ENCODE data around the gene MOK. TPM values are rescaled to one million over a fixed set of nuclear protein-coding genes. Genes with fewer than 3 reads are reported as not detected.

Gene MOK
- total RNA-seq, 3 donors from 2014 or later (not counting 1 experiment from before 2014, with no cell fraction given) = 3.9 to 6.5 (median 4.7) TPM

- H3K27me3 ChIP-seq (ENCODE audit: control insufficient read depth, insufficient read depth, low read length) = no peaks in the 10 kb centered on the region
- Mint-ChIP-seq H3K27ac (peak overlapping the region; percentile 98 to 99), H3K9me3 (no peaks in the 10 kb centered on the region), H3K4me3 (peak overlapping the region; percentile 85), H3K27me3 (ENCODE audit: low read depth in 2 of 2) (no peaks in the 10 kb centered on the region), H3K36me3 (no peaks in the 10 kb centered on the region), H3K4me1 (peaks cover 45% of the 10 kb centered on the region in 2 donors)
- no peak overlapping the region for H3K4me3 ChIP-seq (ENCODE audit: low read length)
- ATAC-seq (no peak), DNase-seq (no peak)
- 97% methylated on average over 17 of the region's 17 CpGs for WGBS (ENCODE audit: insufficient coverage)
- TF ChIP-seq CTCF (IDR thresholded peaks at IDR 0.05) = no peak
- peaks cover 39% of the 10 kb centered on the region for H3K4me1 ChIP-seq (ENCODE audit: control insufficient read depth, insufficient read depth, low read length)
- no peaks in the 10 kb centered on the region for H3K36me3 ChIP-seq (ENCODE audit: control insufficient read depth, insufficient read depth, low read length)
- intact Hi-C loops (cut with micrococcal nuclease) = no loop called here
- H3K27ac ChIP-seq (ENCODE audit: low read length) = peak overlapping the region; percentile 86
- H3K9me3 ChIP-seq (ENCODE audit: control insufficient read depth, insufficient read depth, low read length) = no peaks in the 10 kb centered on the region
Measured at GRCh38 chr14:102320671-102321455, 15.9 kb upstream of the MOK start.

- TF ChIP-seq CTCF (IDR thresholded peaks at IDR 0.05) = no peak
- Histone ChIP-seq H3K9me3 (ENCODE audit: control insufficient read depth, insufficient read depth, low read length) (no peaks in the 10 kb centered on the region), H3K4me1 (ENCODE audit: control insufficient read depth, insufficient read depth, low read length) (peaks cover 40% of the 10 kb centered on the region), H3K27ac (ENCODE audit: low read length) (peak overlapping the region; percentile 86), H3K4me3 (ENCODE audit: low read length) (peak overlapping the region; percentile 47), H3K36me3 (ENCODE audit: control insufficient read depth, insufficient read depth, low read length) (no peaks in the 10 kb centered on the region), H3K27me3 (ENCODE audit: control insufficient read depth, insufficient read depth, low read length) (no peaks in the 10 kb centered on the region)
- intact Hi-C loops (cut with micrococcal nuclease) = no loop called here
- Mint-ChIP-seq H3K9me3 (no peaks in the 10 kb centered on the region), H3K4me1 (peaks cover 45 to 48% of the 10 kb centered on the region in 2 donors), H3K4me3 (peak overlapping the region; percentile 85), H3K27ac (peak overlapping the region; percentile 98 to 99), H3K27me3 (ENCODE audit: low read depth in 2 of 2) (no peaks in the 10 kb centered on the region), H3K36me3 (no peaks in the 10 kb centered on the region)
- DNase-seq (peak in 1 of 2 donors; percentile 74), ATAC-seq (peak; percentile 32 to 60 (median 41))
- 5% methylated on average over 30 of the region's 30 CpGs for WGBS (ENCODE audit: insufficient coverage)
Measured at GRCh38 chr14:102320033-102320660, 15.2 kb upstream of the MOK start.

GRCh38 chr14:102319351-102320032 is 14.5 kb upstream of the MOK start, which contains the start of gene ZNF839:
Gene ZNF839 (plus strand): TSS chr14:102319746. CDS start chr14:102319766, 20 bp downstream.
- H3K4me1 ChIP-seq (ENCODE audit: control insufficient read depth, insufficient read depth, low read length) = peaks cover 44% of the 10 kb centered on the region
- TF ChIP-seq CTCF (IDR thresholded peaks at IDR 0.05) = no peak
- no peaks in the 10 kb centered on the region for H3K36me3 ChIP-seq (ENCODE audit: control insufficient read depth, insufficient read depth, low read length)
- peak within 1 kb of the TSS; percentile 99 for H3K27ac ChIP-seq (ENCODE audit: low read length)
- WGBS (ENCODE audit: insufficient coverage) = under 1% methylated on average over 71 of the region's 71 CpGs
- no peaks in the 10 kb centered on the region for H3K27me3 ChIP-seq (ENCODE audit: control insufficient read depth, insufficient read depth, low read length)
- ATAC-seq = peak; percentile 68 to 82 (median 75)
- intact Hi-C loops (cut with micrococcal nuclease) = loop anchor here (1.0 to 5.0 kb wide), 4 partner anchors 43 to 372 kb away; partner anchors contain the start of genes CINP, DYNC1H1 and TECPR2
- DNase-seq = peak; percentile 89 to 95
- Mint-ChIP-seq H3K27ac (peak within 1 kb of the TSS; percentile 98 to 99), H3K36me3 (no peaks in the 10 kb centered on the region), H3K9me3 (no peaks in the 10 kb centered on the region), H3K4me1 (peaks cover 47 to 54% of the 10 kb centered on the region in 2 donors), H3K4me3 (peak within 1 kb of the TSS; percentile 97), H3K27me3 (ENCODE audit: low read depth in 2 of 2) (no peaks in the 10 kb centered on the region)
- H3K4me3 ChIP-seq (ENCODE audit: low read length) = peak within 1 kb of the TSS; percentile 92
- no peaks in the 10 kb centered on the region for H3K9me3 ChIP-seq (ENCODE audit: control insufficient read depth, insufficient read depth, low read length)

Measured in natural killer cell (primary cell).